ENCODE data around the gene FSTL4. TPM values are rescaled to one million over a fixed set of nuclear protein-coding genes. Genes with fewer than 3 reads are reported as not detected.

FSTL4 gene
- total and polyA plus RNA-seq, 2 of the 13 experiments (the other 11 are each of a cell fraction or from before 2014, with no cell fraction given): 2.1 to 3.0 TPM

- Histone ChIP-seq H3K9ac (ENCODE audit: insufficient read depth, low read depth, low read length) (no peak overlapping the region), H3K4me1 (ENCODE audit: insufficient read depth, low read length) (no peaks in the 10 kb centered on the region), H3K4me2 (ENCODE audit: low read depth, low read length) (no peak overlapping the region), H3K9me3 (ENCODE audit: low read length) (no peaks in the 10 kb centered on the region), H4K20me1 (ENCODE audit: insufficient read depth, low read length) (no peaks in the 10 kb centered on the region), H3K27ac (ENCODE audit: extremely low read length, insufficient read depth, low read length) (no peak overlapping the region), H3K79me2 (ENCODE audit: insufficient read depth, low read length) (no peaks in the 10 kb centered on the region), H2AFZ (ENCODE audit: low read length) (no peak overlapping the region), H3K36me3 (replicated peaks in 1 of 2; ENCODE audit: control insufficient read depth in 1 of 2, insufficient read depth in 2 of 2, low read length in 2 of 2) (no peaks in the 10 kb centered on the region), H3K4me3 (replicated peaks in 1 of 3; ENCODE audit: insufficient read depth in 1 of 3, low read depth in 2 of 3, low read length in 3 of 3) (no peak overlapping the region), H3K27me3 (ENCODE audit: control insufficient read depth in 1 of 2, insufficient read depth in 2 of 2, low read length in 2 of 2) (peaks cover 0 to 4% of the 10 kb centered on the region in 2 experiments; a peak in 1 of 5 replicates)
- in situ Hi-C loops (cut with HindIII; ENCODE audit: extremely low pct_ligation_motif_present, low pct_unique_long_range_greater_than_20kb): no loop called here
- intact Hi-C loops (cut with micrococcal nuclease; ENCODE audit: unreplicated experiment): no loop called here
- 46% methylated on average over 4 of the region's 4 CpGs for WGBS (ENCODE audit: low lambda C conversion rate)
- ChIA-PET CTCF (ENCODE audit: low intra/inter-chr PET ratio, low total read pairs) (no interaction called here), POLR2A (no interaction called here)
- DNase-seq (ENCODE audit: low spot score) (no peak), ATAC-seq (no peak), FAIRE-seq (no peak)
- no TSS peak for BruUV-seq (replicated peaks)
- TF ChIP-seq TBP (CRISPR knock-in tag; IDR thresholded peaks at IDR 0.05) (no peak), ZNF605 (CRISPR knock-in tag; IDR thresholded peaks at IDR 0.05) (no peak), ZSCAN30 (CRISPR knock-in tag; IDR thresholded peaks at IDR 0.05) (no peak), JUND (CRISPR knock-in tag; IDR thresholded peaks at IDR 0.05) (no peak), SALL2 (CRISPR knock-in tag; IDR thresholded peaks at IDR 0.05) (no peak), ZFYVE20 (CRISPR knock-in tag; IDR thresholded peaks at IDR 0.05; ENCODE audit: borderline replicate concordance, low read depth) (no peak), UBTF (CRISPR knock-in tag; IDR thresholded peaks at IDR 0.05) (no peak), POGZ (CRISPR knock-in tag; IDR thresholded peaks at IDR 0.05) (no peak), ZNF101 (CRISPR knock-in tag; IDR thresholded peaks at IDR 0.05; ENCODE audit: borderline replicate concordance, low read depth) (no peak), TCF12 (IDR thresholded peaks at IDR 0.05) (no peak), TCF12 (CRISPR knock-in tag; IDR thresholded peaks at IDR 0.05) (no peak), U2AF2 (IDR thresholded peaks at IDR 0.05; ENCODE audit: low read depth, low read length) (no peak), ZNF280D (CRISPR knock-in tag; IDR thresholded peaks at IDR 0.05) (no peak), NR3C1 (CRISPR knock-in tag; IDR thresholded peaks at IDR 0.05) (no peak), ZFAT (CRISPR knock-in tag; conservative IDR thresholded peaks at IDR 0.05) (no peak), LRRFIP1 (CRISPR knock-in tag; conservative IDR thresholded peaks at IDR 0.05) (no peak)
- TF ChIP-seq, protein P1, sequence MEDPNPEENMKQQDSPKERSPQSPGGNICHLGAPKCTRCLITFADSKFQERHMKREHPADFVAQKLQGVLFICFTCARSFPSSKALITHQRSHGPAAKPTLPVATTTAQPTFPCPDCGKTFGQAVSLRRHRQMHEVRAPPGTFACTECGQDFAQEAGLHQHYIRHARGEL (CRISPR knock-in tag; IDR thresholded peaks at IDR 0.05): no peak
These were observed 78.8 kb downstream of the FSTL4 start for GRCh38 chr5:133533541-133533940.

Measured in HepG2 (cell line).